HEK293 (cell line): Measurements from ENCODE around the gene CHID1.

ENCODE experiments used
- BCL11A ChIP-seq: fragments of 450-650 bp; formaldehyde crosslinking; IDR thresholded peaks from 2 replicates; pipeline ENCODE4 v1.5.1; 2016; ENCODE audit warnings: low read depth, missing biosample characterization, missing genetic modification characterization
- EGR2 ChIP-seq: fragments of 450-650 bp; formaldehyde crosslinking; IDR thresholded peaks from 2 replicates; pipeline ENCODE4 v1.5.1; 2016; ENCODE audit warnings: low read depth, missing biosample characterization, missing genetic modification characterization
- FEZF1 ChIP-seq: fragments of 450-650 bp; formaldehyde crosslinking; IDR thresholded peaks from 2 replicates; pipeline ENCODE4 v1.5.1; 2016; ENCODE audit warnings: missing biosample characterization, missing genetic modification characterization
- IKZF3 ChIP-seq: fragments of 450-650 bp; IDR thresholded peaks from 2 replicates; pipeline ENCODE4 v1.5.0; 2018; ENCODE audit warnings: missing biosample characterization, mild to moderate bottlenecking, missing genetic modification characterization, moderate library complexity
- KLF16 ChIP-seq: fragments of 450-650 bp; formaldehyde crosslinking; IDR thresholded peaks from 2 replicates; pipeline ENCODE4 v1.5.1; 2017; ENCODE audit warnings: missing biosample characterization, missing genetic modification characterization
- KLF7 ChIP-seq: fragments of 450-650 bp; formaldehyde crosslinking; IDR thresholded peaks from 2 replicates; pipeline ENCODE4 v1.5.1; 2016; ENCODE audit warnings: missing biosample characterization, missing genetic modification characterization, borderline replicate concordance
- SETDB1 ChIP-seq: IDR thresholded peaks from one replicate; pipeline ENCODE4 v1.6.1; 2017; ENCODE audit warnings: mild to moderate bottlenecking, low read length, moderate library complexity, mixed read lengths; ENCODE audit not compliant: insufficient read length
- SP3 ChIP-seq: fragments of 450-650 bp; formaldehyde crosslinking; IDR thresholded peaks from 2 replicates; pipeline ENCODE4 v1.5.1; 2016; ENCODE audit warnings: missing biosample characterization, missing genetic modification characterization
- ZBTB1 ChIP-seq: fragments of 450-650 bp; formaldehyde crosslinking; IDR thresholded peaks from 2 replicates; pipeline ENCODE4 v1.5.1; 2016; ENCODE audit warnings: missing biosample characterization, missing genetic modification characterization
- ZBTB48 ChIP-seq: fragments of 450-650 bp; formaldehyde crosslinking; IDR thresholded peaks from 2 replicates; pipeline ENCODE4 v1.5.1; 2016; ENCODE audit warnings: missing biosample characterization, missing genetic modification characterization
- ZFP37 ChIP-seq: fragments of 450-650 bp; formaldehyde crosslinking; IDR thresholded peaks from 2 replicates; pipeline ENCODE4 v1.5.1; 2016; ENCODE audit warnings: missing biosample characterization, missing genetic modification characterization
- ZNF133 ChIP-seq: fragments of 450-650 bp; formaldehyde crosslinking; IDR thresholded peaks from 2 replicates; pipeline ENCODE4 v1.5.1; 2016; ENCODE audit warnings: missing biosample characterization, missing genetic modification characterization
- ZNF138 ChIP-seq: fragments of 450-650 bp; formaldehyde crosslinking; IDR thresholded peaks from 2 replicates; pipeline ENCODE4 v1.5.1; 2016; ENCODE audit warnings: missing biosample characterization, missing genetic modification characterization, borderline replicate concordance
- ZNF140 ChIP-seq: fragments of 450-650 bp; formaldehyde crosslinking; IDR thresholded peaks from 2 replicates; pipeline ENCODE4 v1.5.1; 2016; ENCODE audit warnings: missing biosample characterization, missing genetic modification characterization
- ZNF274 ChIP-seq, 2 experiments: fragments of 200-500 bp in 1 of 2; fragments of 450-650 bp in 1 of 2; sonication (Bioruptor generic) in 1 of 2; formaldehyde crosslinking in 1 of 2; IDR thresholded peaks; 2 replicates each; pipeline versions ENCODE4 v1.5.1 to v1.6.1; 2014 to 2016; ENCODE audit warnings: borderline replicate concordance in 1 of 2, inconsistent platforms in 1 of 2, low read length in 1 of 2, missing biosample characterization in 1 of 2, missing genetic modification characterization in 1 of 2
- ZNF354C ChIP-seq: fragments of 450-650 bp; formaldehyde crosslinking; IDR thresholded peaks from 2 replicates; pipeline ENCODE4 v1.5.1; 2016; ENCODE audit warnings: missing biosample characterization, missing genetic modification characterization, low read depth, borderline replicate concordance
- ZNF510 ChIP-seq: fragments of 450-650 bp; formaldehyde crosslinking; IDR thresholded peaks from 2 replicates; pipeline ENCODE4 v1.5.1; 2018; ENCODE audit warnings: mild to moderate bottlenecking, missing genetic modification characterization, missing biosample characterization; ENCODE audit not compliant: insufficient replicate concordance
- ZNF585B ChIP-seq: fragments of 450-650 bp; formaldehyde crosslinking; IDR thresholded peaks from 2 replicates; pipeline ENCODE4 v1.5.1; 2016; ENCODE audit warnings: missing biosample characterization, missing genetic modification characterization
- ZNF621 ChIP-seq: fragments of 450-650 bp; formaldehyde crosslinking; IDR thresholded peaks from 2 replicates; pipeline ENCODE4 v1.5.1; 2017; ENCODE audit warnings: missing biosample characterization, missing genetic modification characterization
- ZNF623 ChIP-seq: fragments of 450-650 bp; formaldehyde crosslinking; IDR thresholded peaks from 2 replicates; pipeline ENCODE4 v1.5.1; 2016; ENCODE audit warnings: missing biosample characterization, missing genetic modification characterization
- ZNF629 ChIP-seq: fragments of 450-650 bp; formaldehyde crosslinking; IDR thresholded peaks from 2 replicates; pipeline ENCODE4 v1.5.1; 2017; ENCODE audit warnings: missing biosample characterization, missing genetic modification characterization
- ZNF660 ChIP-seq: fragments of 450-650 bp; IDR thresholded peaks from 2 replicates; pipeline ENCODE4 v1.5.1; 2018; ENCODE audit warnings: missing biosample characterization, mild to moderate bottlenecking, missing genetic modification characterization
- ZNF76 ChIP-seq: fragments of 450-650 bp; formaldehyde crosslinking; IDR thresholded peaks from 2 replicates; pipeline ENCODE4; 2016; ENCODE audit warnings: low read depth, missing biosample characterization, missing genetic modification characterization, borderline replicate concordance
- ZNF768 ChIP-seq: fragments of 450-650 bp; formaldehyde crosslinking; IDR thresholded peaks from 2 replicates; pipeline ENCODE4 v1.5.1; 2018; ENCODE audit warnings: missing biosample characterization, mild to moderate bottlenecking, missing genetic modification characterization
- ZNF776 ChIP-seq: fragments of 450-650 bp; formaldehyde crosslinking; IDR thresholded peaks from 2 replicates; pipeline ENCODE4 v1.5.0; 2017; ENCODE audit warnings: missing biosample characterization, missing genetic modification characterization, borderline replicate concordance
- ZNF777 ChIP-seq: fragments of 450-650 bp; formaldehyde crosslinking; IDR thresholded peaks from 2 replicates; pipeline ENCODE4 v1.5.1; 2017; ENCODE audit warnings: missing biosample characterization, missing genetic modification characterization, borderline replicate concordance
- ZNF830 ChIP-seq: fragments of 450-650 bp; IDR thresholded peaks from 2 replicates; pipeline ENCODE4 v1.5.0; 2018; ENCODE audit warnings: missing biosample characterization, missing genetic modification characterization, low read depth, mild to moderate bottlenecking, moderate library complexity
- ZSCAN16 ChIP-seq: fragments of 450-650 bp; formaldehyde crosslinking; IDR thresholded peaks from 2 replicates; pipeline ENCODE4 v1.5.1; 2016; ENCODE audit warnings: missing biosample characterization, missing genetic modification characterization
- ZSCAN23 ChIP-seq: fragments of 450-650 bp; formaldehyde crosslinking; IDR thresholded peaks from 2 replicates; pipeline ENCODE4 v1.5.1; 2016; ENCODE audit warnings: missing biosample characterization, missing genetic modification characterization
- ZSCAN30 ChIP-seq: fragments of 450-650 bp; IDR thresholded peaks from 2 replicates; pipeline ENCODE4 v1.5.1; 2018; ENCODE audit warnings: missing biosample characterization, mild to moderate bottlenecking, missing genetic modification characterization, moderate library complexity
- ZXDB ChIP-seq: fragments of 450-650 bp; formaldehyde crosslinking; IDR thresholded peaks from 2 replicates; pipeline ENCODE4 v1.5.1; 2016; ENCODE audit warnings: missing biosample characterization, missing genetic modification characterization
- TF ChIP-seq, protein P1 (sequence below): fragments of 450-650 bp; formaldehyde crosslinking; IDR thresholded peaks from 2 replicates; pipeline ENCODE4 v1.5.1; 2017; ENCODE audit warnings: missing biosample characterization, missing genetic modification characterization
- TF ChIP-seq, protein P2 (sequence below): fragments of 450-650 bp; formaldehyde crosslinking; conservative IDR thresholded peaks from 2 replicates; pipeline ENCODE4 v1.5.1; 2016; ENCODE audit warnings: low read depth, missing biosample characterization, missing genetic modification characterization
- TF ChIP-seq, protein P3 (sequence below): fragments of 450-650 bp; formaldehyde crosslinking; IDR thresholded peaks from 2 replicates; pipeline ENCODE4 v1.5.1; 2016; ENCODE audit warnings: missing biosample characterization, missing genetic modification characterization

CHID1 gene

DNA sequence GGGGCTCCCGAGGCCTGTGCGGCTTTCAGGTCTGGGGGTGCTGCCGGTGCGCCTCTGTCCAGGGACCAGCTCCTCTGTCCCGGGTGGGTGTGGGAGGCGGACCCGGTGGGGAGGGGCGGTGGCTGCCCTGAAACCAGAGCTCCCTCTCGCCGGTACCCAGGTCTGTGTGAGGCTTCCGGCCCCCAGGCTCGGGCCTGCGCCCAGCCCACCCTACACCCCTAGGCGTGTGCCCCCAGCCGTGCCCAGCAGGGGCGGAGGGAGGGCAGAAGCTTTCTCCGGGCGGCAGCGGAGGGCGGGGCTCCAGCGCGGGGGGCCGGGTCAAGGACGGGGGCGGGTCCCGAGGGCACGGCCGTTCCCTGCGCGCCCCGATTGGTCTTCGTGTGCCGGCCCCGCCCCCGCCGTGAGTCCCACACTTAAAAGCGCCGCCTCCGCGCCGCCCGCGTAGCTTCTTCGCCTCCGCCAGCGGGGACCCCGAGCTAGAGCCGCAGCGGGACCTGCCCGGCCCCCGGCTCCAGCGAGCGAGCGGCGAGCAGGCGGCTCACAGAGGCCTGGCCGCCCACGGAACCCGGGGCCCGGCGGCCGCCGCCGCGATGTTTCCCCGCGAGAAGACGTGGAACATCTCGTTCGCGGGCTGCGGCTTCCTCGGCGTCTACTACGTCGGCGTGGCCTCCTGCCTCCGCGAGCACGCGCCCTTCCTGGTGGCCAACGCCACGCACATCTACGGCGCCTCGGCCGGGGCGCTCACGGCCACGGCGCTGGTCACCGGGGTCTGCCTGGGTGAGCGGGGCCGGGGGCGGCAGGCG, 91.3 kb downstream of the CHID1 start (continued):
- TF ChIP-seq, protein P1, sequence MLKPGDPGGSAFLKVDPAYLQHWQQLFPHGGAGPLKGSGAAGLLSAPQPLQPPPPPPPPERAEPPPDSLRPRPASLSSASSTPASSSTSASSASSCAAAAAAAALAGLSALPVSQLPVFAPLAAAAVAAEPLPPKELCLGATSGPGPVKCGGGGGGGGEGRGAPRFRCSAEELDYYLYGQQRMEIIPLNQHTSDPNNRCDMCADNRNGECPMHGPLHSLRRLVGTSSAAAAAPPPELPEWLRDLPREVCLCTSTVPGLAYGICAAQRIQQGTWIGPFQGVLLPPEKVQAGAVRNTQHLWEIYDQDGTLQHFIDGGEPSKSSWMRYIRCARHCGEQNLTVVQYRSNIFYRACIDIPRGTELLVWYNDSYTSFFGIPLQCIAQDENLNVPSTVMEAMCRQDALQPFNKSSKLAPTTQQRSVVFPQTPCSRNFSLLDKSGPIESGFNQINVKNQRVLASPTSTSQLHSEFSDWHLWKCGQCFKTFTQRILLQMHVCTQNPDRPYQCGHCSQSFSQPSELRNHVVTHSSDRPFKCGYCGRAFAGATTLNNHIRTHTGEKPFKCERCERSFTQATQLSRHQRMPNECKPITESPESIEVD (tag by site-specific recombination): no peak
- TF ChIP-seq ZNF133: no peak
- peak; percentile 30; the same call in 1 of the 2 replicates for TF ChIP-seq ZNF660 (tag by site-specific recombination)
- peak; percentile 20; the same call in 1 of the 2 replicates for TF ChIP-seq ZSCAN30 (tag by site-specific recombination)
- TF ChIP-seq ZFP37 (tag by site-specific recombination): no peak
- no peak for TF ChIP-seq IKZF3 (tag by site-specific recombination)
- TF ChIP-seq ZNF140 (tag by site-specific recombination): no peak
- TF ChIP-seq ZNF76 (tag by site-specific recombination): no peak
- TF ChIP-seq ZSCAN23: no peak
- no peak for TF ChIP-seq ZNF768 (tag by site-specific recombination)
- TF ChIP-seq ZNF510 (tag by site-specific recombination): no peak
- no peak for TF ChIP-seq ZSCAN16
- TF ChIP-seq ZBTB48: no peak
- TF ChIP-seq ZNF274 (IDR thresholded peaks at IDR 0.05; ENCODE audit: low read length): no peak
- TF ChIP-seq ZNF274 (tag by site-specific recombination; IDR thresholded peaks at IDR 0.05; ENCODE audit: borderline replicate concordance): no peak
- TF ChIP-seq, protein P2, sequence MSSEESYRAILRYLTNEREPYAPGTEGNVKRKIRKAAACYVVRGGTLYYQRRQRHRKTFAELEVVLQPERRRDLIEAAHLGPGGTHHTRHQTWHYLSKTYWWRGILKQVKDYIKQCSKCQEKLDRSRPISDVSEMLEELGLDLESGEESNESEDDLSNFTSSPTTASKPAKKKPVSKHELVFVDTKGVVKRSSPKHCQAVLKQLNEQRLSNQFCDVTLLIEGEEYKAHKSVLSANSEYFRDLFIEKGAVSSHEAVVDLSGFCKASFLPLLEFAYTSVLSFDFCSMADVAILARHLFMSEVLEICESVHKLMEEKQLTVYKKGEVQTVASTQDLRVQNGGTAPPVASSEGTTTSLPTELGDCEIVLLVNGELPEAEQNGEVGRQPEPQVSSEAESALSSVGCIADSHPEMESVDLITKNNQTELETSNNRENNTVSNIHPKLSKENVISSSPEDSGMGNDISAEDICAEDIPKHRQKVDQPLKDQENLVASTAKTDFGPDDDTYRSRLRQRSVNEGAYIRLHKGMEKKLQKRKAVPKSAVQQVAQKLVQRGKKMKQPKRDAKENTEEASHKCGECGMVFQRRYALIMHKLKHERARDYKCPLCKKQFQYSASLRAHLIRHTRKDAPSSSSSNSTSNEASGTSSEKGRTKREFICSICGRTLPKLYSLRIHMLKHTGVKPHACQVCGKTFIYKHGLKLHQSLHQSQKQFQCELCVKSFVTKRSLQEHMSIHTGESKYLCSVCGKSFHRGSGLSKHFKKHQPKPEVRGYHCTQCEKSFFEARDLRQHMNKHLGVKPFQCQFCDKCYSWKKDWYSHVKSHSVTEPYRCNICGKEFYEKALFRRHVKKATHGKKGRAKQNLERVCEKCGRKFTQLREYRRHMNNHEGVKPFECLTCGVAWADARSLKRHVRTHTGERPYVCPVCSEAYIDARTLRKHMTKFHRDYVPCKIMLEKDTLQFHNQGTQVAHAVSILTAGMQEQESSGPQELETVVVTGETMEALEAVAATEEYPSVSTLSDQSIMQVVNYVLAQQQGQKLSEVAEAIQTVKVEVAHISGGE (tag by site-specific recombination): no peak
- no peak for TF ChIP-seq ZXDB (tag by site-specific recombination)
- no peak for TF ChIP-seq ZNF354C (tag by site-specific recombination)
- no peak for TF ChIP-seq ZNF777 (tag by site-specific recombination)
- no peak for TF ChIP-seq SETDB1
- TF ChIP-seq KLF7 (tag by site-specific recombination): no peak
- no peak for TF ChIP-seq ZNF830
- TF ChIP-seq ZNF621 (tag by site-specific recombination): no peak
- no peak for TF ChIP-seq FEZF1
- no peak for TF ChIP-seq ZNF776
- TF ChIP-seq SP3 (tag by site-specific recombination): peak; percentile 72
- TF ChIP-seq BCL11A: no peak
- no peak for TF ChIP-seq ZBTB1 (tag by site-specific recombination)
- TF ChIP-seq, protein P3, sequence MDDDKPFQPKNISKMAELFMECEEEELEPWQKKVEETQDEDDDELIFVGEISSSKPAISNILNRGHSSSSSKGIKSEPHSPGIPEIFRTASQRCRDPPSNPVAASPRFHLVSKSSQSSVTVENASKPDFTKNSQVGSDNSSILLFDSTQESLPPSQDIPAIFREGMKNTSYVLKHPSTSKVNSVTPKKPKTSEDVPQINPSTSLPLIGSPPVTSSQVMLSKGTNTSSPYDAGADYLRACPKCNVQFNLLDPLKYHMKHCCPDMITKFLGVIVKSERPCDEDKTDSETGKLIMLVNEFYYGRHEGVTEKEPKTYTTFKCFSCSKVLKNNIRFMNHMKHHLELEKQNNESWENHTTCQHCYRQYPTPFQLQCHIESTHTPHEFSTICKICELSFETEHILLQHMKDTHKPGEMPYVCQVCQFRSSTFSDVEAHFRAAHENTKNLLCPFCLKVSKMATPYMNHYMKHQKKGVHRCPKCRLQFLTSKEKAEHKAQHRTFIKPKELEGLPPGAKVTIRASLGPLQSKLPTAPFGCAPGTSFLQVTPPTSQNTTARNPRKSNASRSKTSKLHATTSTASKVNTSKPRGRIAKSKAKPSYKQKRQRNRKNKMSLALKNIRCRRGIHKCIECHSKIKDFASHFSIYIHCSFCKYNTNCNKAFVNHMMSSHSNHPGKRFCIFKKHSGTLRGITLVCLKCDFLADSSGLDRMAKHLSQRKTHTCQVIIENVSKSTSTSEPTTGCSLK (tag by site-specific recombination): no peak
- no peak for TF ChIP-seq ZNF629
- no peak for TF ChIP-seq ZNF138 (tag by site-specific recombination)
- TF ChIP-seq ZNF585B: no peak
- TF ChIP-seq KLF16 (tag by site-specific recombination): 0 out of 2 replicates have a peak, but pooled peaks have one; percentile 34
- no peak for TF ChIP-seq ZNF623 (tag by site-specific recombination)
- TF ChIP-seq EGR2: peak; percentile 49
